ENCODE measurements around the gene OR6C2.
"Not testable (repeated sequence)": the region's sequence is repeated elsewhere in the genome, so short reads cannot be mapped to it uniquely, and the experiment has no call there.

Gene OR6C2

DNA sequence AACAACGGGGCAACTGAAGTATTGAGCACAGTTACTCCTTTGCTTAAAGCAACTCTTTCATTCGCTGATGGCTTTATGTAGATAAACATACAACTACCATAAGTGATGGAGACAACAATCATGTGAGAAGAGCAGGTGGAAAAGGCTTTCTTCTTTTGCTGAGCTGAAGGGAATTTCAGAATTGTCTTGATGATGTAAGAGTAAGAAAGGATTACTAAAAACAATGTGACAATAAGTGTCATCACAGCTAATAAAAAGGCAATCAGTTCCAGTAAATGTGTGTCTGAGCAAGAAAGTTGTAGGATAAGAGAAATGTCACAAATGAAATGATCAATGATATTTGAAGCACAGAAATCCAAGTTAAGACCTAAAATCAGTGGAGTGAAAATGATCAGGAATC is 25.4 kb downstream of the OR6C2 start:
- H3K27ac ChIP-seq (replicated peaks), result no peak overlapping the region

DNA sequence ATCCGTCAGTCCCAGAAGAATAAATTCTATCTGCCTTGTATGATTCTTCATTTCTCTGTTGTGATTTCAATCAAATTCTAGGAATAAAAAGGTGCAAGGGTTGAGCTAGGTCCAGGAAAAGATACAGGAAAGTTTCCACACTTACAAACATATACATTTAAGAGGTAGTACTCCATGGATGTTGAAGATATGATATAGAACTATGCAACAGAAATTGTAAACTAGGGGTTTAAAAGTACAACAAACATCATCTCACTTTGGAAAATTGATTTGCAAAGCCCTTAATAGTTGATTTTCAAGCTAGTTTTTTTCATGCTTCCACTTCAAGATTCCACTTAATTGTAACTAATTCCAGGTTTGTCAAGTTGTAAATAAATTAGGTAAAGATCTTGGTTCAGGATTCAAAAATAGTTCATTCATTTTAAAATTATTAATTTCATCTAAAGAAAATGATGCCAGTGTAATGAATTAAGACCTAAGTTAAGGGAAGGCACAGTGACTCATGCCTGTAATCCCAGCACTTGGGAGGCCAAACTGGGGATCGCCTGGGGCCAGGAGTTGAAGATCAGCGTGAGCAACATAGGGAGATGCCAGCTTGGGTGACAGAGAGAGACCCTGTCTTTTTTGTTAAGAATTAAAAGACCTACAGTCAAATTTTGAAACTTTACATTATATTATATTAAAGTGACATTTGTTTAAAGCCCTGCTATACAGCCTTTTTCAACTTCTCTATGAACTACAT is 26.4 kb downstream of the OR6C2 start, which contains the start of gene OR6C70:
Gene OR6C70 (minus strand): TSS at position 51 of the 742 bp plus-strand sequence. CDS start 0 bp downstream, at position 51.
- TF ChIP-seq, protein P1, sequence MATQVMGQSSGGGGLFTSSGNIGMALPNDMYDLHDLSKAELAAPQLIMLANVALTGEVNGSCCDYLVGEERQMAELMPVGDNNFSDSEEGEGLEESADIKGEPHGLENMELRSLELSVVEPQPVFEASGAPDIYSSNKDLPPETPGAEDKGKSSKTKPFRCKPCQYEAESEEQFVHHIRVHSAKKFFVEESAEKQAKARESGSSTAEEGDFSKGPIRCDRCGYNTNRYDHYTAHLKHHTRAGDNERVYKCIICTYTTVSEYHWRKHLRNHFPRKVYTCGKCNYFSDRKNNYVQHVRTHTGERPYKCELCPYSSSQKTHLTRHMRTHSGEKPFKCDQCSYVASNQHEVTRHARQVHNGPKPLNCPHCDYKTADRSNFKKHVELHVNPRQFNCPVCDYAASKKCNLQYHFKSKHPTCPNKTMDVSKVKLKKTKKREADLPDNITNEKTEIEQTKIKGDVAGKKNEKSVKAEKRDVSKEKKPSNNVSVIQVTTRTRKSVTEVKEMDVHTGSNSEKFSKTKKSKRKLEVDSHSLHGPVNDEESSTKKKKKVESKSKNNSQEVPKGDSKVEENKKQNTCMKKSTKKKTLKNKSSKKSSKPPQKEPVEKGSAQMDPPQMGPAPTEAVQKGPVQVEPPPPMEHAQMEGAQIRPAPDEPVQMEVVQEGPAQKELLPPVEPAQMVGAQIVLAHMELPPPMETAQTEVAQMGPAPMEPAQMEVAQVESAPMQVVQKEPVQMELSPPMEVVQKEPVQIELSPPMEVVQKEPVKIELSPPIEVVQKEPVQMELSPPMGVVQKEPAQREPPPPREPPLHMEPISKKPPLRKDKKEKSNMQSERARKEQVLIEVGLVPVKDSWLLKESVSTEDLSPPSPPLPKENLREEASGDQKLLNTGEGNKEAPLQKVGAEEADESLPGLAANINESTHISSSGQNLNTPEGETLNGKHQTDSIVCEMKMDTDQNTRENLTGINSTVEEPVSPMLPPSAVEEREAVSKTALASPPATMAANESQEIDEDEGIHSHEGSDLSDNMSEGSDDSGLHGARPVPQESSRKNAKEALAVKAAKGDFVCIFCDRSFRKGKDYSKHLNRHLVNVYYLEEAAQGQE (IDR thresholded peaks at IDR 0.05; ENCODE audit: insufficient replicate concordance, low read depth), result no peak
- TF ChIP-seq CTCF (IDR thresholded peaks at IDR 0.05; ENCODE audit: insufficient read depth, low read length) (no peak), SPI1 (IDR thresholded peaks at IDR 0.05; ENCODE audit: borderline replicate concordance, low read depth) (no peak), GABPA (IDR thresholded peaks at IDR 0.05; ENCODE audit: low read depth) (no peak), POLR2AphosphoS5 (IDR thresholded peaks at IDR 0.05; ENCODE audit: low read depth) (no peak)
- H3K4me3 ChIP-seq (replicated peaks; ENCODE audit: insufficient read depth, low read length), result no peak within 1 kb of the TSS
- H3K27ac ChIP-seq (replicated peaks), result no peak within 1 kb of the TSS
- DNase-seq (ENCODE audit: low read depth in 1 of 2, low spot score in 1 of 2), result no peak
- H3K27me3 ChIP-seq (ENCODE audit: insufficient read depth, poor library complexity, severe bottlenecking), result no peaks in the 10 kb centered on the region

More for the DNA sequence above, 25.4 kb downstream of the OR6C2 start:
- no peaks in the 10 kb centered on the region for H3K27me3 ChIP-seq (ENCODE audit: insufficient read depth, poor library complexity, severe bottlenecking)
- no peak for DNase-seq (ENCODE audit: low read depth in 1 of 2, low spot score in 1 of 2)
- TF ChIP-seq POLR2AphosphoS5 (IDR thresholded peaks at IDR 0.05; ENCODE audit: low read depth) (no peak), GABPA (IDR thresholded peaks at IDR 0.05; ENCODE audit: low read depth) (no peak), CTCF (IDR thresholded peaks at IDR 0.05; ENCODE audit: insufficient read depth, low read length) (no peak), SPI1 (IDR thresholded peaks at IDR 0.05; ENCODE audit: borderline replicate concordance, low read depth) (no peak)
- TF ChIP-seq, protein P1 (IDR thresholded peaks at IDR 0.05; ENCODE audit: insufficient replicate concordance, low read depth), result no peak
- no peak overlapping the region for H3K4me3 ChIP-seq (replicated peaks; ENCODE audit: insufficient read depth, low read length)

DNA sequence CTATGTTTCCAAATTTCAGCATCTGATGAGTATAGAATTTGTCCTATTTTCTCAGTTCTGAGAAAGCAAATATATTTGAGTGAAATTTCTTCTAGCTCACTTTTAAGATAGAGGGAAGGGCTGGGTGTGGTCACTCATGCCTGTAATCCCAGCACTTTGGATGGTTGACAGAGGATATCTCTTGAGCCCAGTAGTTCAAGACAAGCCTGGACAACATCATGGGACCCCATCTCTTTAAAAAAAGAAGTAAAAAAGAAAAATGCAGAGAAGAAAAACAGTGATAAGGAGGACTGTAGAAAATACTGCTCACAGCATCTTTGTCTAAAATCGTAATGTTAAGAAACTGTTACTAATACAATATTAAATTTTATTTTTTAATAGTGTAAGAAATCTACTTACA is 28.4 kb downstream of the OR6C2 start:
- H3K27ac ChIP-seq (replicated peaks), result no peak overlapping the region
- no peak overlapping the region for H3K4me3 ChIP-seq (replicated peaks; ENCODE audit: insufficient read depth, low read length)
- no peak for TF ChIP-seq SPI1 (IDR thresholded peaks at IDR 0.05; ENCODE audit: borderline replicate concordance, low read depth)
- no peak for TF ChIP-seq GABPA (IDR thresholded peaks at IDR 0.05; ENCODE audit: low read depth)
- no peak for TF ChIP-seq POLR2AphosphoS5 (IDR thresholded peaks at IDR 0.05; ENCODE audit: low read depth)
- TF ChIP-seq CTCF (IDR thresholded peaks at IDR 0.05; ENCODE audit: insufficient read depth, low read length), result no peak
- TF ChIP-seq, protein P1 (IDR thresholded peaks at IDR 0.05; ENCODE audit: insufficient replicate concordance, low read depth), result no peak
- H3K27me3 ChIP-seq (ENCODE audit: insufficient read depth, poor library complexity, severe bottlenecking), result no peaks in the 10 kb centered on the region
- DNase-seq (ENCODE audit: low read depth in 1 of 2, low spot score in 1 of 2), result no peak

- DNase-seq (ENCODE audit: low read depth in 1 of 2, low spot score in 1 of 2); H3K27ac ChIP-seq (replicated peaks); H3K4me3 ChIP-seq (replicated peaks; ENCODE audit: insufficient read depth, low read length); H3K27me3 ChIP-seq (ENCODE audit: insufficient read depth, poor library complexity, severe bottlenecking): not testable (repeated sequence)
These were observed 35.3 kb downstream of the OR6C2 start for GRCh38 chr12:55479136-55479535.

- H3K27me3 ChIP-seq (ENCODE audit: insufficient read depth, poor library complexity, severe bottlenecking); DNase-seq (ENCODE audit: low read depth in 1 of 2, low spot score in 1 of 2); H3K27ac ChIP-seq (replicated peaks); H3K4me3 ChIP-seq (replicated peaks; ENCODE audit: insufficient read depth, low read length): not testable (repeated sequence)
These were observed 40.4 kb downstream of the OR6C2 start for GRCh38 chr12:55484284-55484683.
